SK-N-SH treated with all-trans-retinoic acid at 6 μM for 48 hours (cell line): Measurements from ENCODE around the gene CEACAM21.
"Not testable (repeated sequence)": the region's sequence is repeated elsewhere in the genome, so short reads cannot be mapped to it uniquely, and the experiment has no call there.

ENCODE experiments used
- ATAC-seq: fragments of 200-7000 bp; cut with Tn5 transposase; 3 replicates; pipeline ENCODE4 v1.9.1; 2020; ENCODE audit warnings: mild to moderate bottlenecking, moderate library complexity
- ARNTL ChIP-seq: fragments of 450-650 bp; formaldehyde crosslinking; IDR thresholded peaks from 2 replicates; pipeline ENCODE4 v1.5.0; 2020; ENCODE audit warnings: low read depth, mild to moderate bottlenecking, moderate library complexity, borderline replicate concordance
- BACH2 ChIP-seq: fragments of 250-450 bp; sonication (Bioruptor Pico); IDR thresholded peaks from 2 replicates; pipeline ENCODE4 v1.9.0; 2021; ENCODE audit warnings: mild to moderate bottlenecking, borderline replicate concordance
- CSDC2 ChIP-seq: fragments of 250-450 bp; sonication (Bioruptor Pico); IDR thresholded peaks from 2 replicates; pipeline ENCODE4 v1.5.0; 2020; ENCODE audit warnings: mild to moderate bottlenecking, moderate library complexity
- ESRRG ChIP-seq: fragments of 250-450 bp; sonication (Bioruptor Pico); IDR thresholded peaks from 2 replicates; pipeline ENCODE4 v1.6.1; 2021; ENCODE audit warnings: mild to moderate bottlenecking
- GLIS3 ChIP-seq: fragments of 250-450 bp; sonication (Bioruptor Pico); IDR thresholded peaks from 2 replicates; pipeline ENCODE4 v1.5.0; 2020; ENCODE audit warnings: mild to moderate bottlenecking, moderate library complexity
- ISL1 ChIP-seq: fragments of 250-450 bp; sonication (Bioruptor Pico); IDR thresholded peaks from 2 replicates; pipeline ENCODE4 v2.1.2; 2022; ENCODE audit warnings: mild to moderate bottlenecking, moderate library complexity
- OSR1 ChIP-seq: fragments of 250-450 bp; sonication (Bioruptor Pico); IDR thresholded peaks from 2 replicates; pipeline ENCODE4 v1.8.0; 2022; ENCODE audit warnings: moderate library complexity, mild to moderate bottlenecking, inconsistent platforms
- PPARA ChIP-seq: fragments of 250-450 bp; sonication (Bioruptor Pico); IDR thresholded peaks from 2 replicates; pipeline ENCODE4 v1.5.0; 2020; ENCODE audit warnings: mild to moderate bottlenecking, borderline replicate concordance
- RARB ChIP-seq: fragments of 250-450 bp; sonication (Bioruptor Pico); IDR thresholded peaks from 2 replicates; pipeline ENCODE4 v1.8.0; 2021; ENCODE audit warnings: mild to moderate bottlenecking, moderate library complexity
- SNAI2 ChIP-seq: fragments of 250-450 bp; sonication (Bioruptor Pico); IDR thresholded peaks from 2 replicates; pipeline ENCODE4 v1.5.0; 2020; ENCODE audit warnings: mild to moderate bottlenecking, moderate library complexity
- TCF4 ChIP-seq: fragments of 250-450 bp; sonication (Bioruptor Pico); IDR thresholded peaks from 2 replicates; pipeline ENCODE4 v1.8.0; 2021; ENCODE audit warnings: mild to moderate bottlenecking, moderate library complexity, borderline replicate concordance
- TOX ChIP-seq: fragments of 250-450 bp; sonication (Bioruptor Pico); IDR thresholded peaks from 2 replicates; pipeline ENCODE4 v1.8.0; 2021; ENCODE audit warnings: mild to moderate bottlenecking, moderate library complexity, borderline replicate concordance
- ZFP30 ChIP-seq: fragments of 450-650 bp; formaldehyde crosslinking; IDR thresholded peaks from 2 replicates; pipeline ENCODE4 v1.5.0; 2022; ENCODE audit warnings: mild to moderate bottlenecking, moderate library complexity
- ZNF565 ChIP-seq: fragments of 450-650 bp; formaldehyde crosslinking; conservative IDR thresholded peaks from 2 replicates; pipeline ENCODE4 v1.5.0; 2020; ENCODE audit warnings: low read depth, mild to moderate bottlenecking, moderate library complexity
- ZNF70 ChIP-seq: fragments of 450-650 bp; formaldehyde crosslinking; IDR thresholded peaks from 2 replicates; pipeline ENCODE4 v1.5.0; 2020; ENCODE audit warnings: mild to moderate bottlenecking, moderate library complexity
- ZNF8 ChIP-seq: fragments of 450-650 bp; formaldehyde crosslinking; IDR thresholded peaks from 2 replicates; pipeline ENCODE4 v1.5.0; 2020; ENCODE audit warnings: mild to moderate bottlenecking, moderate library complexity
- TF ChIP-seq, protein P1 (sequence below): fragments of 250-450 bp; sonication (Bioruptor Pico); IDR thresholded peaks from 2 replicates; pipeline ENCODE4 v1.5.1; 2021; ENCODE audit warnings: mild to moderate bottlenecking, moderate library complexity
- TF ChIP-seq, protein P2 (sequence below): fragments of 250-450 bp; sonication (Bioruptor Pico); IDR thresholded peaks from 2 replicates; pipeline ENCODE4 v1.8.0; 2021; ENCODE audit warnings: low read depth, mild to moderate bottlenecking, moderate library complexity, borderline replicate concordance
- TF ChIP-seq, protein P3 (sequence below): fragments of 250-450 bp; sonication (Bioruptor Pico); IDR thresholded peaks from 2 replicates; pipeline ENCODE4 v1.8.0; 2020; ENCODE audit warnings: mild to moderate bottlenecking, moderate library complexity, borderline replicate concordance
- TF ChIP-seq, protein P4 (sequence below): fragments of 250-450 bp; sonication (Bioruptor Pico); IDR thresholded peaks from 2 replicates; pipeline ENCODE4 v1.5.0; 2020; ENCODE audit warnings: mild to moderate bottlenecking, moderate library complexity

The CEACAM21 gene

DNA sequence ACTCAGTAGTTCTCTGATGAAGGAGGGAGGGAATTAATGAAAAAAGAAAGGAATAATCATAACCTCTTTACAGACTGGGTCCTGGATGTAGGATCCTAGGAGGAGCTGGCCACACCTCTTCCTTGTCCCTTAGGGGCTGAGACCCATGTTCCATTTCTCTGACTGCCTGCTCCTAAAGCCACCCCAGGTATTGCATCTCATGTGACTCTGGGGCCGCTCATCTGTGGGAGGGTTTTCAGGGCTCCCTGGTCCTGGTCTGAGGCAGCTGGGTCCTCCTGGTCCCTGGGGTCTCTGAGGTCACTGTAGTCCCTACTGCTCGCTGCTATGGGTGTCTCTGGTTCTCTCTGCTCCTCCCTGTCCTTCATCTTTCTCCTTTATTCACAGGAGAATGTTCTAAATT is 2.9 kb downstream of the CEACAM21 start:
- no peak for ATAC-seq
- TF ChIP-seq PPARA (CRISPR knock-in tag): no peak
- no peak for TF ChIP-seq ZNF565 (CRISPR knock-in tag)
- TF ChIP-seq SNAI2 (CRISPR knock-in tag): no peak
- TF ChIP-seq ISL1 (CRISPR knock-in tag): no peak
- TF ChIP-seq ZNF8 (CRISPR knock-in tag): no peak
- no peak for TF ChIP-seq RARB (CRISPR knock-in tag)
- no peak for TF ChIP-seq ZNF70
- no peak for TF ChIP-seq ESRRG
- TF ChIP-seq GLIS3 (CRISPR knock-in tag): no peak
- TF ChIP-seq, protein P1, sequence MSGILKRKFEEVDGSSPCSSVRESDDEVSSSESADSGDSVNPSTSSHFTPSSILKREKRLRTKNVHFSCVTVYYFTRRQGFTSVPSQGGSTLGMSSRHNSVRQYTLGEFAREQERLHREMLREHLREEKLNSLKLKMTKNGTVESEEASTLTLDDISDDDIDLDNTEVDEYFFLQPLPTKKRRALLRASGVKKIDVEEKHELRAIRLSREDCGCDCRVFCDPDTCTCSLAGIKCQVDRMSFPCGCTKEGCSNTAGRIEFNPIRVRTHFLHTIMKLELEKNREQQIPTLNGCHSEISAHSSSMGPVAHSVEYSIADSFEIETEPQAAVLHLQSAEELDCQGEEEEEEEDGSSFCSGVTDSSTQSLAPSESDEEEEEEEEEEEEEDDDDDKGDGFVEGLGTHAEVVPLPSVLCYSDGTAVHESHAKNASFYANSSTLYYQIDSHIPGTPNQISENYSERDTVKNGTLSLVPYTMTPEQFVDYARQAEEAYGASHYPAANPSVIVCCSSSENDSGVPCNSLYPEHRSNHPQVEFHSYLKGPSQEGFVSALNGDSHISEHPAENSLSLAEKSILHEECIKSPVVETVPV (CRISPR knock-in tag): no peak

DNA sequence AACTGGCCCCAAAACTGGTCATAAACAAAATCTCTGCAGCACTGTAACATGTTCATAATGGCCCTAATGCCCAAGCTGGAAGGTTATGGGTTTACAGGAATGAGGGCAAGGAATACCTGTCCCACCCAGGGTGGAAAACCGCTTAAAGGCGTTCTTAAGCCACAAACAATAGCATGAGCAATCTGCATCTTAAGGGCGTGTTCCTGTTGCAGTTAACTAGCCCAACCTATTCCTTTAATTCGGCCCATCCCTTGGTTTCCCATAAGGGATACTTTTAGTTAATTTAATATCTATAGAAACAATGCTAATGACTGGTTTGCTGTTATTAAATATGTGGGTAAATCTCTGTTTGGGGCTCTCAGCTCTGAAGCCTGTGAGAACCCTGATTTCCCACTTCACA is 5.1 kb downstream of the CEACAM21 start:
- not testable (repeated sequence) for ATAC-seq

DNA sequence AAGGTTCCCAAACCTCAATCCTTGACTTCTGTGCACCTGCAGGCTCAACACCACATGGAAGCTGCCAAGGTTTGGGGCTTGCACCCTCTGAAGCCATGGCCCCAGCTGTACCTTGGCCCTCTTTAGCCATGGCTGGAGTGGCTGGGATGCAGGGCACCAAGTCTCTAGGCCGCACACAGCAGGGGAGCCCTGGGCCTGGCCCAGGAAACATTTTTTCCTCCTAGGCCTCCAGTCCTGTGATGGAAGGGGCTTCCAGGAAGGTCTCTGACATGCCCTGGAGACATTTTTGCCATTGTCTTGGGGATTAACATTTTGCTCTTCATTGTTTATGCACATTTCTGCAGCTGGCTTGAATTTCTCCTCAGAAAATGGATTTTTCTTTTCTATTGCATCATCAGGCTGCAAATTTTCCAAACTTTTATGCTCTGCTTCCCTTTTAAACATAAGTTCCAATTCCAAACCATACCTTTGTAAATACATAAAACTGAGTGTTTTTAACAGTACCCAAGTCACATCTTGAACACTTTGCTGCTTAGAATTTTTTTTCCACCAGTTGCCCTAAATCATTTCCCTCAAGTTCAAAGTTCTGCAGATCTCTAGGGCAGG is 6.7 kb downstream of the CEACAM21 start:
- not testable (repeated sequence) for ATAC-seq

DNA sequence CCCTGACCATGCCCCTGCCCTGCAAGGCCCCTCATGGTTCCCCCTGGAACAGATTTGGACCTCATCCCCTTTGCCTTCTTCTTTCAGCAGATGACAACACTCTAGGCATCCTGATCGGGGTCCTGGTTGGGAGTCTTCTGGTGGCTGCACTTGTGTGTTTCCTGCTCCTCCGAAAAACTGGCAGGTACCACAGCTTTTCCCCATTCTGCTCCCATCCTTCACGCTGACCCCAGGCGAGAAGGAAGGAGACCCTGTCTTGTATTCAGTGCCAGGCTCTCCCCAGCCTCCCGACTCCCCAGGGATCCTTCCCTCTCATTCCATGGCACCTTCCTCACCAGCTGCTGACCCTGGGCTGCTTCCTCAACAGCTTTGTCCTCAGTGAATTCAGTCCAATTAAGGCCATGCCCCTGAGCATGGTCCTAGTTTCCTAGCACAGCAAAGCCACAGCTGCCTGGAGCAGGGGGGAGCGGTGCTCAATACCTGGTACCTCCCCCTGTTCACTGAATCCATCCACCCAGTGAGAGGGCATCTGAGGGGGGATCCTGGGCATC is 8.4 kb downstream of the CEACAM21 start:
- no peak for TF ChIP-seq ZNF565 (CRISPR knock-in tag)
- TF ChIP-seq, protein P2, sequence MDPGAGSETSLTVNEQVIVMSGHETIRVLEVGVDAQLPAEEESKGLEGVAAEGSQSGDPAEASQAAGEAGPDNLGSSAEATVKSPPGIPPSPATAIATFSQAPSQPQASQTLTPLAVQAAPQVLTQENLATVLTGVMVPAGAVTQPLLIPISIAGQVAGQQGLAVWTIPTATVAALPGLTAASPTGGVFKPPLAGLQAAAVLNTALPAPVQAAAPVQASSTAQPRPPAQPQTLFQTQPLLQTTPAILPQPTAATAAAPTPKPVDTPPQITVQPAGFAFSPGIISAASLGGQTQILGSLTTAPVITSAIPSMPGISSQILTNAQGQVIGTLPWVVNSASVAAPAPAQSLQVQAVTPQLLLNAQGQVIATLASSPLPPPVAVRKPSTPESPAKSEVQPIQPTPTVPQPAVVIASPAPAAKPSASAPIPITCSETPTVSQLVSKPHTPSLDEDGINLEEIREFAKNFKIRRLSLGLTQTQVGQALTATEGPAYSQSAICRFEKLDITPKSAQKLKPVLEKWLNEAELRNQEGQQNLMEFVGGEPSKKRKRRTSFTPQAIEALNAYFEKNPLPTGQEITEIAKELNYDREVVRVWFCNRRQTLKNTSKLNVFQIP (CRISPR knock-in tag): no peak
- TF ChIP-seq, protein P3, sequence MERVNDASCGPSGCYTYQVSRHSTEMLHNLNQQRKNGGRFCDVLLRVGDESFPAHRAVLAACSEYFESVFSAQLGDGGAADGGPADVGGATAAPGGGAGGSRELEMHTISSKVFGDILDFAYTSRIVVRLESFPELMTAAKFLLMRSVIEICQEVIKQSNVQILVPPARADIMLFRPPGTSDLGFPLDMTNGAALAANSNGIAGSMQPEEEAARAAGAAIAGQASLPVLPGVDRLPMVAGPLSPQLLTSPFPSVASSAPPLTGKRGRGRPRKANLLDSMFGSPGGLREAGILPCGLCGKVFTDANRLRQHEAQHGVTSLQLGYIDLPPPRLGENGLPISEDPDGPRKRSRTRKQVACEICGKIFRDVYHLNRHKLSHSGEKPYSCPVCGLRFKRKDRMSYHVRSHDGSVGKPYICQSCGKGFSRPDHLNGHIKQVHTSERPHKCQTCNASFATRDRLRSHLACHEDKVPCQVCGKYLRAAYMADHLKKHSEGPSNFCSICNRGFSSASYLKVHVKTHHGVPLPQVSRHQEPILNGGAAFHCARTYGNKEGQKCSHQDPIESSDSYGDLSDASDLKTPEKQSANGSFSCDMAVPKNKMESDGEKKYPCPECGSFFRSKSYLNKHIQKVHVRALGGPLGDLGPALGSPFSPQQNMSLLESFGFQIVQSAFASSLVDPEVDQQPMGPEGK (CRISPR knock-in tag): no peak
- no peak for TF ChIP-seq ARNTL (CRISPR knock-in tag)
- ATAC-seq: no peak

DNA sequence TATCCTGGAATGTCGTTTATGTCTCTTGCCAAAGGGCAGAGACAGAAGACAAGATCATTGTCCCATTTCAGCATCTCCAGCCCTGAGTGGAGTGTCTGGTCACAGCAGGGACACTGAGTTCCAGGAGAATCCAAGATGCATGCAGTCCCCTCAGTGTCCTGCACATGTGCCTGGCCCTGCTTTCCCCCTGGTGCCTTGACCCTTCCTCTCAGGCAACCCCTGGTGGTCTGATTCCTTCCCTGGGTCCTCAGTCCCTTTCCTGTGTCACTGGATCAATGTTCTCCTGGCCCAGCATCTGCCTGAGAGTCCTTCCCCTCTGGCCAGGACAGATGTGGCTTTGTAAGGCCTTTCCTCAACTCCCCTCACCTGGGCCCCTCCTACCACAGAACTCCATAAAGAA is 9.0 kb downstream of the CEACAM21 start:
- ATAC-seq: no peak
- TF ChIP-seq ZNF8 (CRISPR knock-in tag) (no peak), SNAI2 (CRISPR knock-in tag) (no peak), BACH2 (CRISPR knock-in tag) (no peak), ZNF565 (CRISPR knock-in tag) (no peak), TCF4 (CRISPR knock-in tag) (no peak), OSR1 (CRISPR knock-in tag) (no peak), PPARA (CRISPR knock-in tag) (no peak), GLIS3 (CRISPR knock-in tag) (no peak), TOX (CRISPR knock-in tag) (no peak), ZFP30 (CRISPR knock-in tag) (no peak), ZNF70 (no peak), RARB (CRISPR knock-in tag) (no peak), CSDC2 (CRISPR knock-in tag) (no peak), ARNTL (CRISPR knock-in tag) (no peak)
- TF ChIP-seq, protein P4, sequence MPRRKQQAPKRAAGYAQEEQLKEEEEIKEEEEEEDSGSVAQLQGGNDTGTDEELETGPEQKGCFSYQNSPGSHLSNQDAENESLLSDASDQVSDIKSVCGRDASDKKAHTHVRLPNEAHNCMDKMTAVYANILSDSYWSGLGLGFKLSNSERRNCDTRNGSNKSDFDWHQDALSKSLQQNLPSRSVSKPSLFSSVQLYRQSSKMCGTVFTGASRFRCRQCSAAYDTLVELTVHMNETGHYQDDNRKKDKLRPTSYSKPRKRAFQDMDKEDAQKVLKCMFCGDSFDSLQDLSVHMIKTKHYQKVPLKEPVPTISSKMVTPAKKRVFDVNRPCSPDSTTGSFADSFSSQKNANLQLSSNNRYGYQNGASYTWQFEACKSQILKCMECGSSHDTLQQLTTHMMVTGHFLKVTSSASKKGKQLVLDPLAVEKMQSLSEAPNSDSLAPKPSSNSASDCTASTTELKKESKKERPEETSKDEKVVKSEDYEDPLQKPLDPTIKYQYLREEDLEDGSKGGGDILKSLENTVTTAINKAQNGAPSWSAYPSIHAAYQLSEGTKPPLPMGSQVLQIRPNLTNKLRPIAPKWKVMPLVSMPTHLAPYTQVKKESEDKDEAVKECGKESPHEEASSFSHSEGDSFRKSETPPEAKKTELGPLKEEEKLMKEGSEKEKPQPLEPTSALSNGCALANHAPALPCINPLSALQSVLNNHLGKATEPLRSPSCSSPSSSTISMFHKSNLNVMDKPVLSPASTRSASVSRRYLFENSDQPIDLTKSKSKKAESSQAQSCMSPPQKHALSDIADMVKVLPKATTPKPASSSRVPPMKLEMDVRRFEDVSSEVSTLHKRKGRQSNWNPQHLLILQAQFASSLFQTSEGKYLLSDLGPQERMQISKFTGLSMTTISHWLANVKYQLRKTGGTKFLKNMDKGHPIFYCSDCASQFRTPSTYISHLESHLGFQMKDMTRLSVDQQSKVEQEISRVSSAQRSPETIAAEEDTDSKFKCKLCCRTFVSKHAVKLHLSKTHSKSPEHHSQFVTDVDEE: no peak
- TF ChIP-seq, protein P1 (CRISPR knock-in tag): no peak
- TF ChIP-seq, protein P3 (CRISPR knock-in tag): no peak
- TF ChIP-seq, protein P2 (CRISPR knock-in tag): no peak
